Endodermal cell (in vitro differentiated cells): ENCODE results near the gene C3orf18. TPM values are rescaled to one million over a fixed set of nuclear protein-coding genes. Genes with fewer than 3 reads are reported as not detected.

Source experiments
- DNase-seq: peaks from one replicate; pipeline ENCODE4 v3.0.0-alpha.2; 2017
- H3K27ac ChIP-seq: 2 replicates; pipeline ENCODE4 v1.5.1; 2013; ENCODE audit warnings: mild to moderate bottlenecking, low read depth, low read length, moderate library complexity
- H3K27me3 ChIP-seq: 2 replicates; pipeline ENCODE4 v1.6.1; 2013; ENCODE audit warnings: mild to moderate bottlenecking, low read length, moderate library complexity; ENCODE audit not compliant: insufficient read depth, control insufficient read depth, poor library complexity, severe bottlenecking
- H3K36me3 ChIP-seq: 2 replicates; pipeline ENCODE4 v1.7.0; 2013; ENCODE audit warnings: mild to moderate bottlenecking, low read length, moderate library complexity; ENCODE audit not compliant: control insufficient read depth, insufficient read depth
- H3K4me1 ChIP-seq: one replicate; pipeline ENCODE4 v1.7.0; 2013; ENCODE audit warnings: low read length; ENCODE audit not compliant: control insufficient read depth, insufficient read depth
- H3K4me3 ChIP-seq: 2 replicates; pipeline ENCODE4 v1.5.1; 2013; ENCODE audit warnings: mild to moderate bottlenecking, low read length, moderate library complexity
- H3K9ac ChIP-seq: 2 replicates; pipeline ENCODE4 v1.6.1; 2013; ENCODE audit warnings: mild to moderate bottlenecking, low read length, moderate library complexity; ENCODE audit not compliant: poor library complexity, severe bottlenecking; ENCODE audit errors: extremely low read depth
- H3K9me3 ChIP-seq: 2 replicates; pipeline ENCODE4 v1.6.1; 2013; ENCODE audit warnings: mild to moderate bottlenecking, low read length, moderate library complexity; ENCODE audit not compliant: control insufficient read depth
- H3K27ac Mint-ChIP-seq: 2 replicates; pipeline ENCODE4 v1.8.0; 2020; ENCODE audit warnings: mixed read lengths
- H3K27me3 Mint-ChIP-seq: 2 replicates; pipeline ENCODE4 v1.8.0; 2021; ENCODE audit warnings: mild to moderate bottlenecking, mixed read lengths; ENCODE audit not compliant: insufficient read depth
- H3K36me3 Mint-ChIP-seq: 2 replicates; pipeline ENCODE4 v1.8.0; 2020; ENCODE audit warnings: low read depth, mixed read lengths
- H3K4me1 Mint-ChIP-seq: 2 replicates; pipeline ENCODE4 v1.8.0; 2020; ENCODE audit warnings: mixed read lengths
- H3K4me3 Mint-ChIP-seq: 2 replicates; pipeline ENCODE4 v1.8.0; 2020; ENCODE audit warnings: mild to moderate bottlenecking, moderate library complexity, mixed read lengths
- H3K9me3 Mint-ChIP-seq: 2 replicates; pipeline ENCODE4 v1.8.0; 2020; ENCODE audit warnings: mild to moderate bottlenecking, mixed read lengths
- WGBS, 2 experiments: methylation state at CpG; one replicate each; pipeline versions ENCODE4 v1.1.5 to v1.1.7; 2013; ENCODE audit warnings: missing lambda C conversion rate in 2 of 2, mixed read lengths in 1 of 2; ENCODE audit not compliant: insufficient coverage in 1 of 2, insufficient read length in 1 of 2; 5-methylcytosine and 5-hydroxymethylcytosine counted together
- total RNA-seq, 2 donors: library from RNA; stranded (reverse); fragmentation: NEBNext Ultra II Directional in 1 of 2; extraction: Animal tissue kit (Norgen Biotek cat#: 25700) in 1 of 2; gene quantifications; 2 replicates in 1 of 2; 3 replicates in 1 of 2; pipeline ENCODE4 v1.2.1, GENCODE V29; 2021
- TF ChIP-seq, protein P1 (sequence below): fragments of 200-600 bp; sonication (generic); conservative IDR thresholded peaks from 2 replicates; pipeline ENCODE4 v1.5.0; 2021; ENCODE audit warnings: antibody characterized with exemption, mild to moderate bottlenecking

Gene C3orf18
- total RNA-seq, 2 donors from 2014 or later = 14.4 to 16.9 TPM

DNA sequence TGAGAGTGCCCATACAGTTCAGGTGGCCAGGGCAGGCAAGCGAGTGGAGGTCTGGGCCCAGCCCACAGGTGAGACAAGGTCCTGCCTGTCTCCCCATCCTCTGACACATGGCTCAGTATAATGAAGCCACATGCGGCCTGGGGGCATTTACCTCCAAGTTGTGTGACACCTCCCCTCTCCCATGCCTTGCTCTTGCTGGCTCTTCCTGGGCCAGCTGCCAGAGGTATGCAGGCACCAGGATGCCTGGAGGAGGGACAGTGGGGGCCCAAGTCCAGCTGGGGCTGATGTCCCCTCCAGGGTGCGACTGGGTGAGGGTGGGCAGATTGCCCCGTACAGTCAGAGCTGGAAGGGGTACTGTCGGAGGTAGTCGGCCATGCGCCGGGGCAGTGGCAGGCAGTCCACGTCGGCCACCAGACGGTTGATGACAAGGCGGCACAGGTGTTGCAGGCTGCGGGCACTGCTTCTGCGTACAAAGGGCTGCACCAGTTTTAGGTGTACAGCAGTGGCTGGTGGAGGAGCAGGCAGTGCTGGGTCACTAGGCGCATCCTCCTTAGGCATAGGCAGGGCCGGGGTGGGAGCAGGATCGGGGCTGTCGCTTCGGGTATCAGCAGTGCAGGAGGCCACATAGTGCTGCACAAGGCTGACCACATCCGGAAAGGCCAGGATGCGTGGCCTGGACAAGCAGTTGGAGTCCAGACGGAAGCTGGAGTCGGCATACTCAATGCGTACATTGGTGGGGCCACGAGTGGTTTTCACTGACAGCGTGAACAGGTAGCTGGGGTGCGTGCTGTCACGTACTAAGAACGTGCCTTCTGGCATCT is 39.9 kb upstream of the C3orf18 start:
- no peak overlapping the region for H3K27ac Mint-ChIP-seq

DNA sequence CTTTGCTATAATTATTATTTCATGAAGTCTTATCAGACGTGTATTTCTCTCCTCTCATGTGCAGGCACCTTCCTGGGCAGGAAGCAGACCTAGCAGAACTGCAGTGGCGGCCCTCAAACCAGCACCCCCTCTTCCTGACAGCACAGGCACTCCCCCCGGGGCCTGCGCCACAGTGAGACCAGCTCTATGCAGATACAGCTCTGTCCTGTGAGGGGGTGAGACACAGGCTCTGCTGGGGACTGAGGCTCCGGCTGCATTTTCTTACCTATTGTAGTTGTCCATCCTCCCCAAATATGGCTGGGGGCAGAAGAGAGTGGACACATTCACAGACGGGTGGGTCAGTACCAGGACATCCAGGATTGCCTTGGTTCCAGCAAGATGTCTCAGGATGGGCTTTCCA is 39.0 kb upstream of the C3orf18 start:
- peaks cover 7% of the 10 kb centered on the region for H3K27me3 ChIP-seq
- H3K36me3 Mint-ChIP-seq = no peaks in the 10 kb centered on the region
- 75 to 81% methylated on average over 5 to 6 of the region's 6 CpGs for WGBS, 2 experiments
- H3K4me3 Mint-ChIP-seq = no peak overlapping the region
- no peaks in the 10 kb centered on the region for H3K9me3 ChIP-seq
- no peak overlapping the region for H3K27ac ChIP-seq
- DNase-seq = no peak
- peaks cover 6% of the 10 kb centered on the region for H3K36me3 ChIP-seq
- peaks cover 4% of the 10 kb centered on the region for H3K4me1 Mint-ChIP-seq
- TF ChIP-seq, protein P1, sequence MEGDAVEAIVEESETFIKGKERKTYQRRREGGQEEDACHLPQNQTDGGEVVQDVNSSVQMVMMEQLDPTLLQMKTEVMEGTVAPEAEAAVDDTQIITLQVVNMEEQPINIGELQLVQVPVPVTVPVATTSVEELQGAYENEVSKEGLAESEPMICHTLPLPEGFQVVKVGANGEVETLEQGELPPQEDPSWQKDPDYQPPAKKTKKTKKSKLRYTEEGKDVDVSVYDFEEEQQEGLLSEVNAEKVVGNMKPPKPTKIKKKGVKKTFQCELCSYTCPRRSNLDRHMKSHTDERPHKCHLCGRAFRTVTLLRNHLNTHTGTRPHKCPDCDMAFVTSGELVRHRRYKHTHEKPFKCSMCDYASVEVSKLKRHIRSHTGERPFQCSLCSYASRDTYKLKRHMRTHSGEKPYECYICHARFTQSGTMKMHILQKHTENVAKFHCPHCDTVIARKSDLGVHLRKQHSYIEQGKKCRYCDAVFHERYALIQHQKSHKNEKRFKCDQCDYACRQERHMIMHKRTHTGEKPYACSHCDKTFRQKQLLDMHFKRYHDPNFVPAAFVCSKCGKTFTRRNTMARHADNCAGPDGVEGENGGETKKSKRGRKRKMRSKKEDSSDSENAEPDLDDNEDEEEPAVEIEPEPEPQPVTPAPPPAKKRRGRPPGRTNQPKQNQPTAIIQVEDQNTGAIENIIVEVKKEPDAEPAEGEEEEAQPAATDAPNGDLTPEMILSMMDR = no peak
- no peak overlapping the region for H3K9ac ChIP-seq
- H3K4me3 ChIP-seq = no peak overlapping the region
- no peak overlapping the region for H3K27ac Mint-ChIP-seq
- H3K27me3 Mint-ChIP-seq = peaks cover 19% of the 10 kb centered on the region
- H3K9me3 Mint-ChIP-seq = no peaks in the 10 kb centered on the region
- no peaks in the 10 kb centered on the region for H3K4me1 ChIP-seq

More for the DNA sequence above, 39.9 kb upstream of the C3orf18 start:
- Mint-ChIP-seq H3K9me3 (no peaks in the 10 kb centered on the region), H3K4me1 (peaks cover 10% of the 10 kb centered on the region), H3K36me3 (no peaks in the 10 kb centered on the region), H3K4me3 (no peak overlapping the region), H3K27me3 (peaks cover 25% of the 10 kb centered on the region)
- no peak overlapping the region for H3K27ac ChIP-seq
- H3K4me1 ChIP-seq = no peaks in the 10 kb centered on the region
- H3K9ac ChIP-seq = no peak overlapping the region
- H3K27me3 ChIP-seq = peaks cover 8% of the 10 kb centered on the region
- H3K9me3 ChIP-seq = no peaks in the 10 kb centered on the region
- peaks cover 6% of the 10 kb centered on the region for H3K36me3 ChIP-seq
- DNase-seq = no peak
- TF ChIP-seq, protein P1 = no peak
- WGBS, 2 experiments = 92 to 95% methylated on average over 18 to 29 of the region's 29 CpGs
- no peak overlapping the region for H3K4me3 ChIP-seq

DNA sequence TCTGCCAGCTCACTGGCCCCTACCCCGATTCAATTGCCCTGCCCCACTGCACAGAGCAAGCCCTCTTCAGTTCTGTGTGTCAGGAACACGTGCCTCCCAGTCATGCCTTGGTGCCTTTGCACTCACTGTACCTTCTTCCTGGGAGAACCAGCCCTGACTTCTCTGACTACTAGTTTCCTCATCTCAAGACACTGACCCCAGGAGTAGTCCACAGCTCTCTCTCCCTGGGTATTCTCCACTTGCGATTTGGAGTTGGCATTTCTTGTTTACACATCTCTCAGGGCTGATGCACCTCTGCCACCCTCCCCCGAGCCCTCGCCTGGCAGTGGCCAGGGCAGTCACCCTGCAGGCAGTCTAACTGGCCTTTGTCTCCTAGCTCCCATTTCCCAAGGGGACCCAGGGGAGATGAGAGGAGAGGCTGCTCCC is 38.4 kb upstream of the C3orf18 start:
- Histone ChIP-seq H3K27ac (no peak overlapping the region), H3K9ac (no peak overlapping the region), H3K9me3 (no peaks in the 10 kb centered on the region), H3K4me1 (no peaks in the 10 kb centered on the region), H3K27me3 (peaks cover 6% of the 10 kb centered on the region), H3K36me3 (peaks cover 6% of the 10 kb centered on the region), H3K4me3 (no peak overlapping the region)
- 89 to 91% methylated on average over 4 to 5 of the region's 5 CpGs for WGBS, 2 experiments
- H3K4me3 Mint-ChIP-seq = no peak overlapping the region
- H3K4me1 Mint-ChIP-seq = peaks cover 4% of the 10 kb centered on the region
- H3K36me3 Mint-ChIP-seq = no peaks in the 10 kb centered on the region
- H3K27me3 Mint-ChIP-seq = peaks cover 13% of the 10 kb centered on the region
- H3K27ac Mint-ChIP-seq = no peak overlapping the region
- DNase-seq = no peak
- no peaks in the 10 kb centered on the region for H3K9me3 Mint-ChIP-seq
- TF ChIP-seq, protein P1 = no peak
